Muscle layer of colon (tissue), 2 donors: Measurements from ENCODE around the gene OR51F1.
"Not testable (repeated sequence)": the region's sequence is repeated elsewhere in the genome, so short reads cannot be mapped to it uniquely, and the experiment has no call there.

ENCODE experiments used
- H3K27ac ChIP-seq: one replicate; pipeline ENCODE4 v1.7.0; 2013; ENCODE audit warnings: low read depth, mild to moderate bottlenecking, low read length, moderate library complexity
- H3K27me3 ChIP-seq, 2 donors: one replicate each; pipeline ENCODE4 v1.7.0; 2013; ENCODE audit warnings: low read length in 2 of 2, mild to moderate bottlenecking in 2 of 2; ENCODE audit not compliant: insufficient read depth in 2 of 2, control insufficient read depth in 1 of 2
- H3K36me3 ChIP-seq: one replicate; pipeline ENCODE4 v1.7.0; 2013; ENCODE audit warnings: mild to moderate bottlenecking, low read length; ENCODE audit not compliant: insufficient read depth
- H3K4me1 ChIP-seq: one replicate; pipeline ENCODE4 v1.7.0; 2013; ENCODE audit warnings: mild to moderate bottlenecking, low read length; ENCODE audit not compliant: insufficient read depth
- H3K4me3 ChIP-seq, 2 donors: one replicate each; pipeline ENCODE4 v1.7.0; 2013; ENCODE audit warnings: low read length in 2 of 2, low read depth in 1 of 2, mild to moderate bottlenecking in 1 of 2, moderate library complexity in 1 of 2
- H3K9ac ChIP-seq: one replicate; pipeline ENCODE4 v1.7.0; 2013; ENCODE audit warnings: low read length
- H3K9me3 ChIP-seq: one replicate; pipeline ENCODE4 v1.7.0; 2013; ENCODE audit warnings: mild to moderate bottlenecking, low read length
- donor health status: abdominal sarcoma.
- donor health status: Adenocarcinoma of cecum.

Gene OR51F1

DNA sequence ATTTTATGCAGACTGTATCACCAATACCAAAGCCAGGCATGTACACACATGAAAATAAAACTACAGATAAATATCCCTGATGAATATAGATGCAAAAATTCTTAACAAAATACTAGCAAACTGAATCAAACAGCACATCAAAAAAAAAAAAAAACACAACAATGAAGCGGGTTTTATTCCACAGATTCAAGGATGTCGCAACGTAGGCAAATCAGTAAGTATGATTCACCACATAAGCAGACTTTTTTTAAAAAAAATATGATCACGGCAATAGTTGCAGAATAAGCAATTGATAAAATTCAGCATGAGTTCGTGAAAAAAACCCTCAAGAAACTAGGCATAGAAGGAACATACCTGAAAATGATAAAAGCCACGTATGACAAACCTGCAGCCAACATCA is 21.3 kb downstream of the OR51F1 start:
- Histone ChIP-seq H3K4me1 (no peaks in the 10 kb centered on the region), H3K36me3 (no peaks in the 10 kb centered on the region), H3K9ac (no peak overlapping the region), H3K27me3 (no peaks in the 10 kb centered on the region), H3K27ac (no peak overlapping the region), H3K9me3 (no peaks in the 10 kb centered on the region), H3K4me3 (no peak overlapping the region)

DNA sequence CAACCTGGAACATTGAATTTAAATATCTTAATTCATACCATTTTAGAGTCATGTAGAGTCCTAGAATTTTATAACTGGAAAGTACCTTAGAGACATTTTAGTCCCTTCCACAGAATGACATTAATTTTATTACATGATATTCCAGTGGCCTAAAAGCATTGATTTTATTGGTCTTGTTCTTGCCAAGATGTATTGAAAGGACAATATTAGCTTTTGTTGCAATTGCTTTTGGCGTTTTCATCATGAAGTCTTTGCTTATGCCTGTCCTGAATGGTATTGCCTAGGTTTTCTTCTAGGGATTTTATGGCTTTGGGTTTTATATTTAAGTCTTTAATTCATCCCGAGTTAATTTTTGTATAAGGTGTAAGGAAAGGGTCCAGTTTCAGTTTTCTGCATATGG is 29.0 kb downstream of the OR51F1 start:
- Histone ChIP-seq H3K4me3 (no peak overlapping the region), H3K27me3 (no peaks in the 10 kb centered on the region), H3K4me1 (no peaks in the 10 kb centered on the region), H3K36me3 (no peaks in the 10 kb centered on the region), H3K9ac (no peak overlapping the region), H3K27ac (no peak overlapping the region), H3K9me3 (no peaks in the 10 kb centered on the region)

DNA sequence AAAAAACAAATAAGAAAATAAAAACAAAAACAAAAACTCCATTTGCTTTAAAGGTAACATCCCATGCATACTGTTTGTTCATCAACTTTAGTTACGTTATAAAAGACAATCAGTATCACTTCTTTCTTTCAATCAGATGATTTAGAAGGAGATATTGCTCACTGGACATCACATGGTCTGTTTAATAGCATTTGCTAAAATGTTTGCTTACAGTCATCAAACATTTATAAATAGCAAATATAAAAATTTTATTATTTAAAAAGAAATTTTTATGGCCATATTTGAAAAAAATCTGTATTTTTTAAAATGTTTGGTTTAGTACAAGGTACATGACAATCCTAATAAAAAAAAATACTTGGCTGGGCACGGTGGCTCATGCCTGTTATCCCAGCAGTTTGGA is 42.6 kb downstream of the OR51F1 start:
- H3K9ac ChIP-seq = no peak overlapping the region
- no peaks in the 10 kb centered on the region for H3K4me1 ChIP-seq
- H3K4me3 ChIP-seq = no peak overlapping the region
- H3K9me3 ChIP-seq = no peaks in the 10 kb centered on the region
- no peak overlapping the region for H3K27ac ChIP-seq
- H3K27me3 ChIP-seq = no peaks in the 10 kb centered on the region
- no peaks in the 10 kb centered on the region for H3K36me3 ChIP-seq

DNA sequence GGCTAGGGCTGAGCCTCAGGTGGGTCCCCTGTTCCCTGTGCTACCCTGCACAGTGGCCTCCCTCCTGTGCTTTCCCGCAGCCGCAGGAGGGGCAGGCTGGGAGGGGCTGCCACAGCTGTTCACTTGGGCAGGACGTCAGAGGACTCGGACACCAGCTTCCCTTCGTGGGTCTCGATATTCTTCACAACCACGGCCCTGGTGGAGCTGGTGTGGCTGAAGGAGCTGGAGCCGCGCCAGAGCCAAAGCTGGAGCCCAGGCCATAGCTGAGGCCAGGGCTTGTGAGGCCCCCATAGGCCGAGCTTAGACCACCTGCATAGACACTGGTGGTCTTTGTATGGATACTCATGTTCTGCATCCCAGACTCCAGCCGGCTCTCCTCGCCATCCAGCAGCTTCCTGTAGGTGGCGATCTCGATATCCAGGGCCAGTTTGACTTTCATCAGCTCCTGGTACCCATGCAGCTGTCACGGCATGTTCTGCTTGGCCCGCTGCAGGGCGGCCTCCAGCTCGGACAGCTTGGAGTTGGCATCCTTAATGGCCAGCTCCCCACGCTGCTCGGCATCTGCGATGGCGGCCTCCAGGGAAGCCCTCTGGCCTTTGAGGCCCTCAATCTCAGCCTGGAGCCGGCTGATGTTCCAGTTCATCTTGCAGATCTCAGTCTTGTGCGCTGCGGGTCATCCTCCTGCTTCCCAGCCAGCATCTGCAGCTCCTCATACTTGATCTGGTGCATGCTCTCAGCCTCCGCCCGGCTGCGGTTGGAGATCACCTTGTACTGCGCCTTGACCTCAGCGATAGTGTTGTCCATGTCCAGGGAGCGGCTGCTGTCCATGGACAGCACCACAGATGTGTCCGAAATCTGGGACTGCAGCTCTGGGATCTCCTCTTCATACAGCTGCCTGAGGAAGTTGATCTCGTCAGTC is 46.9 kb downstream of the OR51F1 start:
- not testable (repeated sequence) for H3K4me3 ChIP-seq, H3K9ac ChIP-seq, H3K36me3 ChIP-seq, H3K27me3 ChIP-seq, H3K27ac ChIP-seq, H3K9me3 ChIP-seq
- H3K4me1 ChIP-seq = peaks cover 11% of the 10 kb centered on the region
